Colonic mucosa (tissue), 4 donors: ENCODE results near the gene HIRIP3. TPM values are rescaled to one million over a fixed set of nuclear protein-coding genes. Genes with fewer than 3 reads are reported as not detected.

Experiments
- DNase-seq: peaks from one replicate; pipeline ENCODE4 v3.0.0-alpha.2; 2020
- H3K27ac ChIP-seq: fragments of 200-600 bp; one replicate; pipeline ENCODE4 v1.8.0; 2021
- H3K27me3 ChIP-seq: fragments of 200-600 bp; one replicate; pipeline ENCODE4 v1.8.0; 2021
- H3K36me3 ChIP-seq: fragments of 200-600 bp; one replicate; pipeline ENCODE4 v1.8.0; 2021
- H3K4me1 ChIP-seq: fragments of 200-600 bp; one replicate; pipeline ENCODE4 v1.8.0; 2021; ENCODE audit warnings: mild to moderate bottlenecking
- H3K4me3 ChIP-seq: fragments of 200-600 bp; one replicate; pipeline ENCODE4 v1.8.0; 2021
- H3K9ac ChIP-seq, 2 donors: one replicate each; pipeline ENCODE4 v1.7.0; 2013; ENCODE audit warnings: control low read depth in 2 of 2, low read depth in 2 of 2, low read length in 2 of 2
- H3K9me3 ChIP-seq: fragments of 200-600 bp; one replicate; pipeline ENCODE4 v1.8.0; 2021
- intact Hi-C: fragments of 100-400 bp; cut with DNase I; formaldehyde crosslinking; loops from one replicate; pipeline ENCODE4 v1.14.1; 2022
- total RNA-seq, 2 donors: library from RNA; stranded (reverse); fragmentation: NEBNext Ultra II Directional in 1 of 2; extraction: Animal tissue kit (Norgen Biotek cat#: 25700) in 1 of 2; gene quantifications; one replicate each; pipeline ENCODE4 v1.2.1, GENCODE V29; 2021
- TF ChIP-seq, protein P1 (sequence below): fragments of 200-600 bp; IDR thresholded peaks from one replicate; pipeline ENCODE4 v1.8.0; 2022; ENCODE audit warnings: antibody characterized with exemption, mild to moderate bottlenecking
- donor health status: healthy.
- donor health status: DM: no; HTN: no; CAD: no.
- donor health status: DM: no; HTN: no; CAD: no.

HIRIP3 gene
- total RNA-seq, 2 donors from 2014 or later, result 7.5 to 18.4 TPM

GRCh38 chr16:30027588-30028437 lies 32.4 kb upstream of the HIRIP3 start:
- DNase-seq, result no peak
- TF ChIP-seq, protein P1, sequence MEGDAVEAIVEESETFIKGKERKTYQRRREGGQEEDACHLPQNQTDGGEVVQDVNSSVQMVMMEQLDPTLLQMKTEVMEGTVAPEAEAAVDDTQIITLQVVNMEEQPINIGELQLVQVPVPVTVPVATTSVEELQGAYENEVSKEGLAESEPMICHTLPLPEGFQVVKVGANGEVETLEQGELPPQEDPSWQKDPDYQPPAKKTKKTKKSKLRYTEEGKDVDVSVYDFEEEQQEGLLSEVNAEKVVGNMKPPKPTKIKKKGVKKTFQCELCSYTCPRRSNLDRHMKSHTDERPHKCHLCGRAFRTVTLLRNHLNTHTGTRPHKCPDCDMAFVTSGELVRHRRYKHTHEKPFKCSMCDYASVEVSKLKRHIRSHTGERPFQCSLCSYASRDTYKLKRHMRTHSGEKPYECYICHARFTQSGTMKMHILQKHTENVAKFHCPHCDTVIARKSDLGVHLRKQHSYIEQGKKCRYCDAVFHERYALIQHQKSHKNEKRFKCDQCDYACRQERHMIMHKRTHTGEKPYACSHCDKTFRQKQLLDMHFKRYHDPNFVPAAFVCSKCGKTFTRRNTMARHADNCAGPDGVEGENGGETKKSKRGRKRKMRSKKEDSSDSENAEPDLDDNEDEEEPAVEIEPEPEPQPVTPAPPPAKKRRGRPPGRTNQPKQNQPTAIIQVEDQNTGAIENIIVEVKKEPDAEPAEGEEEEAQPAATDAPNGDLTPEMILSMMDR, result no peak
- intact Hi-C loops, result no loop called here
- Histone ChIP-seq H3K27me3 (peaks cover 26% of the 10 kb centered on the region), H3K9ac (no peak overlapping the region), H3K36me3 (no peaks in the 10 kb centered on the region), H3K4me3 (no peak overlapping the region), H3K9me3 (no peaks in the 10 kb centered on the region), H3K27ac (no peak overlapping the region), H3K4me1 (no peaks in the 10 kb centered on the region)

- no peaks in the 10 kb centered on the region for H3K9me3 ChIP-seq
- H3K27ac ChIP-seq, result no peak overlapping the region
- TF ChIP-seq, protein P1, result no peak
- no peaks in the 10 kb centered on the region for H3K4me1 ChIP-seq
- intact Hi-C loops, result no loop called here
- H3K4me3 ChIP-seq, result no peak overlapping the region
- H3K36me3 ChIP-seq, result no peaks in the 10 kb centered on the region
- H3K9ac ChIP-seq, result no peak overlapping the region
- DNase-seq, result no peak
- peaks cover 19% of the 10 kb centered on the region for H3K27me3 ChIP-seq
Measured at GRCh38 chr16:30026449-30026848, 31.0 kb upstream of the HIRIP3 start.

DNA sequence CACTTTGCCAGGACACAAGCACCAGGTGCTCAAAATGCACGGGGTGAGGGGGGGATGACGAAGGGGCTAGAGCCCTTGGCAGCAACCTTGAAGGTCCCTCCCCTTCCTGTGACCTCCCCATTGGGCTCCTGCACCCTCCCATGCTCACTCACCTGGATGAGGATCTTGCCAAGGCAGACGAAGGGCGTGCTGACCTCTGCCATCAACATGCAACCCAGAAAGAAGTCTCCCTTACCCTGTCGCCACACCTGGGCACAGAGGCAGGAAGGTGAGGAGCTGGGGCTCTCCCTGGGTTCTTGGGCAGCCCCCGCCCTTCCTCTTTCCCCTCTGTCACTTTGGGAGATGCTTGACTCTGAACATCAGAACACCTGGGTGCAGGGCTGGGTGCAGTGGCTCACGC lies 30.2 kb upstream of the HIRIP3 start:
- H3K9ac ChIP-seq, result no peak overlapping the region
- H3K9me3 ChIP-seq, result no peaks in the 10 kb centered on the region
- intact Hi-C loops, result no loop called here
- peaks cover 12% of the 10 kb centered on the region for H3K27me3 ChIP-seq
- TF ChIP-seq, protein P1, result no peak
- DNase-seq, result no peak
- H3K4me1 ChIP-seq, result no peaks in the 10 kb centered on the region
- H3K4me3 ChIP-seq, result no peak overlapping the region
- no peak overlapping the region for H3K27ac ChIP-seq
- no peaks in the 10 kb centered on the region for H3K36me3 ChIP-seq

DNA sequence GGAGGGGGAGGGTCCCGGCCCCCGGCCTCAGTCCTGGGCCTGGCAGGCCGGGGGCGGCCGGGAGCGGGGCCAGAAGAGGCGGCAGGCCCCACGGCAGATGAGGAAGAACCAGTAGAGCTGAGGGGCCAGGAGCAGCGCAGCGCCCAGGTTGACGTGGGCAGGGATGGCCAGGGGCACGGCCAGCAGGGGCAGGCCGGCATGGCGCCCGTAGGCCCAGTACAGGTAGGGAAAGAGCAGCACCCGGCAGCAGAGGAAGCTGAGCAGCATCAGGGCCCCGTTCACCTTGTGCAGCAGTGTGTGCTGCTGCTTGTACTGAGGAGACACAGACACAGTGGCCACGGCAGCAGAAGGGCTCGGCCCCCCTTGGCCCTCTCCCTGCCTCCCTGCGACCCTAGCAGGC lies 29.7 kb upstream of the HIRIP3 start:
- intact Hi-C loops, result no loop called here
- Histone ChIP-seq H3K27me3 (peaks cover 9% of the 10 kb centered on the region), H3K9me3 (no peaks in the 10 kb centered on the region), H3K4me3 (no peak overlapping the region), H3K9ac (no peak overlapping the region), H3K4me1 (no peaks in the 10 kb centered on the region), H3K36me3 (no peaks in the 10 kb centered on the region), H3K27ac (no peak overlapping the region)
- no peak for DNase-seq
- TF ChIP-seq, protein P1, result no peak

- Histone ChIP-seq H3K4me1 (no peaks in the 10 kb centered on the region), H3K9ac (no peak overlapping the region), H3K4me3 (no peak overlapping the region), H3K27ac (no peak overlapping the region), H3K36me3 (no peaks in the 10 kb centered on the region), H3K9me3 (no peaks in the 10 kb centered on the region), H3K27me3 (peaks cover 3% of the 10 kb centered on the region)
- intact Hi-C loops, result loop anchor here (5.0 kb wide), 2 partner anchors 162 to 322 kb away; partner anchors contain the start of gene CDIPT
- TF ChIP-seq, protein P1, result no peak
- DNase-seq, result no peak
Measured at GRCh38 chr16:30024451-30024850, 29.0 kb upstream of the HIRIP3 start.
